PC-9 (cell line): Measurements from ENCODE around the gene CCDC85C.

Source experiments
- EZH2 ChIP-seq: fragments of 200-600 bp; sonication (generic); IDR thresholded peaks from 2 replicates; pipeline ENCODE4 v1.8.0; 2017; ENCODE audit warnings: antibody characterized with exemption, low read depth
- TF ChIP-seq, protein P1 (sequence below): fragments of 200-600 bp; sonication (generic); conservative IDR thresholded peaks from 2 replicates; pipeline ENCODE4 v1.6.1; 2017; ENCODE audit warnings: mixed run types, antibody characterized with exemption, mild to moderate bottlenecking, moderate library complexity

- TF ChIP-seq, protein P1, sequence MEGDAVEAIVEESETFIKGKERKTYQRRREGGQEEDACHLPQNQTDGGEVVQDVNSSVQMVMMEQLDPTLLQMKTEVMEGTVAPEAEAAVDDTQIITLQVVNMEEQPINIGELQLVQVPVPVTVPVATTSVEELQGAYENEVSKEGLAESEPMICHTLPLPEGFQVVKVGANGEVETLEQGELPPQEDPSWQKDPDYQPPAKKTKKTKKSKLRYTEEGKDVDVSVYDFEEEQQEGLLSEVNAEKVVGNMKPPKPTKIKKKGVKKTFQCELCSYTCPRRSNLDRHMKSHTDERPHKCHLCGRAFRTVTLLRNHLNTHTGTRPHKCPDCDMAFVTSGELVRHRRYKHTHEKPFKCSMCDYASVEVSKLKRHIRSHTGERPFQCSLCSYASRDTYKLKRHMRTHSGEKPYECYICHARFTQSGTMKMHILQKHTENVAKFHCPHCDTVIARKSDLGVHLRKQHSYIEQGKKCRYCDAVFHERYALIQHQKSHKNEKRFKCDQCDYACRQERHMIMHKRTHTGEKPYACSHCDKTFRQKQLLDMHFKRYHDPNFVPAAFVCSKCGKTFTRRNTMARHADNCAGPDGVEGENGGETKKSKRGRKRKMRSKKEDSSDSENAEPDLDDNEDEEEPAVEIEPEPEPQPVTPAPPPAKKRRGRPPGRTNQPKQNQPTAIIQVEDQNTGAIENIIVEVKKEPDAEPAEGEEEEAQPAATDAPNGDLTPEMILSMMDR: no peak
- TF ChIP-seq EZH2: no peak
Observed at GRCh38 chr14:99552572-99553216, 51.3 kb downstream of the CCDC85C start.
